GM13977 (cell line): ENCODE results near the gene MRM2.

Source experiments
- DNase-seq: peaks from one replicate; pipeline ENCODE4 v3.0.0; 2012; ENCODE audit warnings: low spot score
- CTCF ChIP-seq: IDR thresholded peaks from 2 replicates; pipeline ENCODE4 v1.5.1; 2012; ENCODE audit warnings: mild to moderate bottlenecking, control low read depth; ENCODE audit not compliant: insufficient read depth; ENCODE audit errors: extremely low read depth, missing control alignments
- in situ Hi-C: fragments of 300-500 bp; cut with MboI; formaldehyde crosslinking; loops from one replicate; pipeline ENCODE4 v1.12.0; 2022; ENCODE audit warnings: low sequenced_read_pairs, low pct_unique_long_range_greater_than_20kb, mixed read lengths, inconsistent platforms; ENCODE audit not compliant: unreplicated experiment

Gene MRM2

DNA sequence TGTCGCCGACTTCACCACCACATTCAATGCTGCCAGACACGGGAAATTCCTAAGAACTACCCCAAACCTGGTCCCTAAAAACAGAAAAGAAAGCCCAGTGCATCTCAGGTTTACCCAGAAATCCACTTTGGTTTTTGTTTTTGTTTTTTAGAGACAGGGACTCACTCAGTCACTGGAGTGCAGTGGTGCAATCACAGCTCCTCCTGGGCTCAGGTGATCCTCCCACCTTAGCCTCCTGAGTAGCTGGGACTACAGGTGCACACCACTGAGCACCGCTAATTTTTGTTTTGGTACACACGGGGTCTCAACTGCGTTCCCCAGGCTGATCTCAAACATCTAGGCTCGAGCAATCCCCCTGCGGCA is 32.1 kb downstream of the MRM2 start:
- no peak for TF ChIP-seq CTCF
- in situ Hi-C loops: loop anchor here (25.0 kb wide), 1 partner anchor 623 kb away; no protein-coding TSS in a partner anchor
- DNase-seq: no peak

DNA sequence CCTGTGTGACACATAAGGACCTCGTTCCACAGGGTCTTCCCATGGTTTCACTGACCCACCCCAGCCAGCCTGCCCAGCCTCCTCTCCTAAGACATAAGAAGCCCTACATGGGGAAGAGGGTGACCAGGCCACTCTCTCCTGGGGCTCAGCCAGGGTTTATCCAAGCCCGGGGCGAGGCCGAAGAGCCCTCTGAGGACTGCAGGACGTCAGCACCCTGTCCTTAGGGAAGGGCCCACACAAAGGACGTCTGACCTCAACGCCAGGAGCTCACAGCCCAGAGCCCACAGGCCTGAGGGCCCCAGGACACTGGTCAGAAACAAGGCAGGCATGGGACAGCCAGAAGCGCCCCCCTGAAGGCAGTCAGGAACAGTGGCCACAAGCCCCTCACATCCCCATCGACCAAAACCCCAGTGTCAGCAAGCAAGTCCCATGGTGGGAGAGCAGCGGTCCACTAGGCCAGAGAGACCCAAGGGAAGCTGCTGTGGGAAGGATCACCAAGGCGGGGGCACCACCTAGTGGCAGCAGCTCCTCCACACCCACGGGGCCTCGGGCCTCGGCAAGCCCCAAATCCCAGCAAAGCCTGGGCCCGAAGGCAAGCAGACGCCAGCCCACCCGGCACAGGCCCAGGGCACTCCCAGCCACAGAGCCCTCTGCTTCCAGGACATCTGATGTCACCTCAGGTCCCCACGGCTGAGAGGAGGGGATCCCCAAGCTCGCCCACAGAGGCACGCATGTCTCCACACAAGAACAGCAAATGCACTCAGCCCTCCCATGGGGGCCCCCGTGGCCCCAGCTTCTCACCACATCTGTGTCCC is 32.7 kb downstream of the MRM2 start:
- in situ Hi-C loops: loop anchor here (25.0 kb wide), 1 partner anchor 622 kb away; no protein-coding TSS in a partner anchor
- TF ChIP-seq CTCF: peak; percentile 87
- DNase-seq: peak; percentile 86

- no peak for DNase-seq
- in situ Hi-C loops: loop anchor here (25.0 kb wide), 1 partner anchor 621 kb away; no protein-coding TSS in a partner anchor
- TF ChIP-seq CTCF: no peak
These were observed 33.3 kb downstream of the MRM2 start for GRCh38 chr7:2208712-2209111.

- no peak for DNase-seq
- in situ Hi-C loops: loop anchor here (25.0 kb wide), 1 partner anchor 618 kb away; no protein-coding TSS in a partner anchor
- no peak for TF ChIP-seq CTCF
These were observed 36.8 kb downstream of the MRM2 start for GRCh38 chr7:2205036-2205780.

- no peak for TF ChIP-seq CTCF
- in situ Hi-C loops: loop anchor here (25.0 kb wide), 1 partner anchor 617 kb away; no protein-coding TSS in a partner anchor
These were observed 37.6 kb downstream of the MRM2 start for GRCh38 chr7:2204446-2204845.

GRCh38 chr7:2203766-2204300 is 38.2 kb downstream of the MRM2 start:
- DNase-seq: no peak
- in situ Hi-C loops: loop anchor here (25.0 kb wide), 1 partner anchor 617 kb away; no protein-coding TSS in a partner anchor
- no peak for TF ChIP-seq CTCF

More at GRCh38 chr7:2204446-2204845, 37.6 kb downstream of the MRM2 start:
- no peak for DNase-seq
